Activated CD4-positive, alpha-beta memory T cell treated with anti-CD3 and anti-CD28 coated beads for 36 hours (primary cell): ENCODE data around the gene LRIG1. TPM values are rescaled to one million over a fixed set of nuclear protein-coding genes. Genes with fewer than 3 reads are reported as not detected.

ENCODE experiments used
- CTCF ChIA-PET: fragments of 350-600 bp; sonication (Branson Sonifier 250); formaldehyde crosslinking; loops from one replicate; lab custom pipeline; 2021; ENCODE audit warnings: antibody characterized with exemption, inconsistent platforms; lab: Charles Lee
- POLR2A ChIA-PET: fragments of 350-600 bp; sonication (Branson Sonifier 250); formaldehyde crosslinking; loops from one replicate; lab custom pipeline; 2021; ENCODE audit warnings: antibody characterized with exemption; lab: Charles Lee
- DNase-seq: peaks from one replicate; pipeline ENCODE4 v3.0.0-alpha.2; 2020
- H3K27ac Mint-ChIP-seq: one replicate; pipeline ENCODE4 v1.8.0; 2021; ENCODE audit warnings: mixed read lengths
- H3K27me3 Mint-ChIP-seq: one replicate; pipeline ENCODE4 v1.8.0; 2021; ENCODE audit warnings: mixed read lengths
- H3K36me3 Mint-ChIP-seq: one replicate; pipeline ENCODE4 v1.8.0; 2021; ENCODE audit warnings: mixed read lengths
- H3K4me1 Mint-ChIP-seq: one replicate; pipeline ENCODE4 v1.8.0; 2021; ENCODE audit warnings: low read depth, mixed read lengths
- H3K4me3 Mint-ChIP-seq: one replicate; pipeline ENCODE4 v1.8.0; 2021; ENCODE audit warnings: mild to moderate bottlenecking, mixed read lengths
- H3K9me3 Mint-ChIP-seq: one replicate; pipeline ENCODE4 v1.8.0; 2021; ENCODE audit warnings: mixed read lengths
- intact Hi-C: fragments of 100-400 bp; cut with micrococcal nuclease; formaldehyde crosslinking; loops from one replicate; pipeline ENCODE4 v1.15.1; 2023
- total RNA-seq, 2 experiments: library from RNA; stranded (reverse); gene quantifications; one replicate each; pipeline ENCODE4 v1.2.3, GENCODE V29; 2021

Gene LRIG1
- total RNA-seq, 2 experiments from 2014 or later, result 35.3 to 40.4 TPM

DNA sequence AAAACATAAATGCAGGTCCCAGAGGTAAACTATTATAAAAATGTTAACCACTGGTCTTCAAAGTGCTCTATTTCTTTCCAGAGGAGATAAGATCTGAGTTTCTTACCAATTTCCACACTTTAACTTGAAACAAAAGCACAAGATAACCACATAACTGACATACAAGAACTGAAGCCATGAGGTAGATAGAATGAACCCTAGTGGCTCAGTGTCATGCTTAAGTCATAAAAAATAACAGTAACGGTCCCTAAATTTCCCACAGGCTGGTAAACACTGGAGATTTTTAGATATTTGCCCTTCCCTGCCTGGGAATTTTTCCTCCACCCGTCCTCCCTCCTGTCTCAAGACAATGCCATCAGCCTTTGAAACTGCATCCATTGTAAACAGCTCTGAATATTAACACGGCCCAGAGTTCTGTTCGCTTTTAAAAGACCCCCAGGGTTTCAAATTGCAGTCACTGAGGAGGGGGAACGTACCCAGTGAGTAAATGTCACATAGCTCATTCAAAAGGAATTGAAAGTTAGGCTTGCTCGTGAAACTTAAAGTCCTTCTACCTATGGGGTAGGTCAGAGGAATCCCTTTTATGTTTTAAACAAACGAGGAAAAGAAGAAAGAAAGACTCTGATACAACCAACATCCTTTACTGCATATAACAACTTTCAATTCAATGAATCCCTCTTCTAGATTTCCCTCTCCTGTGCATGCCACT is 5.7 kb downstream of the LRIG1 start:
- no peak for DNase-seq
- Mint-ChIP-seq H3K27ac (peak overlapping the region; percentile 69), H3K4me1 (peaks cover 82% of the 10 kb centered on the region), H3K9me3 (no peaks in the 10 kb centered on the region), H3K4me3 (peak overlapping the region; percentile 38), H3K36me3 (peaks cover 3% of the 10 kb centered on the region), H3K27me3 (no peaks in the 10 kb centered on the region)
- CTCF ChIA-PET, result interaction anchor here (1.6 kb wide), 1 partner anchor 12 kb away, joined by 4 read pairs; no protein-coding TSS in a partner anchor
- POLR2A ChIA-PET, result interaction anchor here (1.4 kb wide), 1 partner anchor 12 kb away, joined by 3 read pairs; no protein-coding TSS in a partner anchor
- intact Hi-C loops, result loop anchor here (2.0 kb wide), 1 partner anchor 14 kb away; no protein-coding TSS in a partner anchor

DNA sequence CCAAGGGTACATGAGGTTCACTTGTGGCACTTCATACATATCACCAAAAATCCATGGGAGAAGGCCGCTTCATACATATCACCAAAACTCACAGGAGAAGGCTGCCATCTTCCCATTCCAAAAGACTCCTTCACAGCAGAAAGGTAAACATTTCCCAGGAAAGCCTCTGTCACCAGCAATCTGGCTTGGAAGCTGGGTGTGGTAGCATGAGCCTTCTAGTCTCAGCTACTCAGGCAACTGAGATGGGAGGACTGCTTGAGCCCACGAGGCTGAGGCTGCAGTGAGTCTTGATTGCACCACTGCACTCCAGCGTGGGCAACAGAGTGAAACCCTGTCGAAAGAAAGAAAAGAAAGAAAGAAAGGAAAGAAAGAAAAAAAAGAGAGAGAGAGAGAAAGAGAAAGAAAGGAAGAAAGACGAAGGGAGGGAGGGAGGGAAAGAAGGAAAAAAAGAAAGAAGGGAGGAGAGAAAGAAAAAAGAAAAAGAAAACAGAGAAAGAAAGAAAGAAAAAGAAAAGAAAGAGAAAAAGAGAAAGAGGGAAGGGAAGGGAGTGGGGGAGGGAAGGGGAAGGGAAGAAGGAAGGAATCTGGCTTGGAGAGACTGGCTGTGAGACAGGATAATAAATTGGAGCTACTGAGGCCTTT is 7.2 kb downstream of the LRIG1 start:
- no peaks in the 10 kb centered on the region for H3K36me3 Mint-ChIP-seq
- H3K27me3 Mint-ChIP-seq, result no peaks in the 10 kb centered on the region
- peak overlapping the region; percentile 51 for H3K4me3 Mint-ChIP-seq
- H3K9me3 Mint-ChIP-seq, result no peaks in the 10 kb centered on the region
- no peak for DNase-seq
- CTCF ChIA-PET, result interaction anchor here (0.7 to 1.6 kb wide), 2 partner anchors 10 to 26 kb away, joined by 4 read pairs; no protein-coding TSS in a partner anchor
- intact Hi-C loops, result loop anchor here (2.0 kb wide), 1 partner anchor 13 kb away; no protein-coding TSS in a partner anchor
- H3K4me1 Mint-ChIP-seq, result peaks cover 91% of the 10 kb centered on the region
- peak overlapping the region; percentile 56 for H3K27ac Mint-ChIP-seq
- POLR2A ChIA-PET, result interaction anchor here (1.0 to 1.4 kb wide), 2 partner anchors 10 to 20 kb away, joined by 3 read pairs; no protein-coding TSS in a partner anchor

DNA sequence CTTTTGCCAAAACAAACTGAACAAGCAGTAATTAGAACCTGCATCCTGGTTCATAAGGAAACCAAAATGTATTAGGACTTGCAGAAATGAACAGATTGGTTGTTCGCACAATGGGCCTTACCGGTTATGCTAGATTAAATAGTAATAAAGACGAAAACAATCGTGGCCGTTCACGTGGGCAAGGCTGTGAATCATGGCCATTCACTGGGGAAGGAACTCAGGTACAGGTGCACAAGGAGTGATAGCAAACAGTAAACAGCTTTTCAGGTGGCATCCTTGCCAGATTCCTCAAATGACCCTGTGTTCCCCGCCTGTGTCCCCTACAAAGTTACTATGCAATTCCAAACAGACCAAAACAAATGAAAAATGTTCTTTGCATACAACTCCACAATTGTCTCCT is 8.2 kb downstream of the LRIG1 start:
- no peak overlapping the region for H3K4me3 Mint-ChIP-seq

DNA sequence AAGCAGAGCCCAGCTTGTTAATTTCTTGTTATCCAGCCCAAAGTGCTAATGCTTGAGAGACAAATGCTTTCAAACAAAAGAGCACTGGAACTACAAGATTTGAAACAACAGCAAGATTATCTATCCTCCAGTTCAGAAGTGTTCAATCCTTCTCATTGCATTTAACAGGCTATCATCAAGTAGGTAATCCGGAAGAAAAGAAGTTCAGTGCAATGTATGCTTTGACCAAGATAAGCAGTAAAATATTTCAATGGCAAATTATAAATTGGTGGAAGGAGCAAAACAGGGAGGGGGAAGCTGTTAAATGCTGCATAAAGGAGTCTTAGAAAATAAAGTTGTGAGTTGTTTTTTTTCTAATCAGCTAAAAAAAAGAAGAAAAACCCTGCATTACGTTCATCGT is 8.8 kb downstream of the LRIG1 start:
- no peak for DNase-seq
- ChIA-PET CTCF (interaction anchor here (0.9 to 4.3 kb wide), 6 partner anchors 8 to 326 kb away, joined by 3 to 19 read pairs (median 4); partner anchors contain the start of gene LRIG1), POLR2A (interaction anchor here (0.9 to 2.3 kb wide), 3 partner anchors 9 to 25 kb away, joined by 3 to 12 read pairs (median 10); partner anchors contain the start of gene LRIG1)
- no peaks in the 10 kb centered on the region for H3K36me3 Mint-ChIP-seq
- peak overlapping the region; percentile 49 for H3K27ac Mint-ChIP-seq
- H3K9me3 Mint-ChIP-seq, result no peaks in the 10 kb centered on the region
- intact Hi-C loops, result no loop called here
- peak overlapping the region; percentile 27 for H3K4me3 Mint-ChIP-seq
- H3K27me3 Mint-ChIP-seq, result no peaks in the 10 kb centered on the region
- H3K4me1 Mint-ChIP-seq, result peaks cover 87% of the 10 kb centered on the region

More for the DNA sequence above, 8.2 kb downstream of the LRIG1 start:
- Mint-ChIP-seq H3K9me3 (no peaks in the 10 kb centered on the region), H3K27me3 (no peaks in the 10 kb centered on the region), H3K4me1 (peaks cover 86% of the 10 kb centered on the region), H3K36me3 (no peaks in the 10 kb centered on the region), H3K27ac (peak overlapping the region; percentile 49)
- ChIA-PET POLR2A (no interaction called here), CTCF (interaction anchor here (1.7 to 4.3 kb wide), 2 partner anchors 24 to 85 kb away, joined by 4 to 19 read pairs; no protein-coding TSS in a partner anchor)
- DNase-seq, result no peak
- intact Hi-C loops, result no loop called here

DNA sequence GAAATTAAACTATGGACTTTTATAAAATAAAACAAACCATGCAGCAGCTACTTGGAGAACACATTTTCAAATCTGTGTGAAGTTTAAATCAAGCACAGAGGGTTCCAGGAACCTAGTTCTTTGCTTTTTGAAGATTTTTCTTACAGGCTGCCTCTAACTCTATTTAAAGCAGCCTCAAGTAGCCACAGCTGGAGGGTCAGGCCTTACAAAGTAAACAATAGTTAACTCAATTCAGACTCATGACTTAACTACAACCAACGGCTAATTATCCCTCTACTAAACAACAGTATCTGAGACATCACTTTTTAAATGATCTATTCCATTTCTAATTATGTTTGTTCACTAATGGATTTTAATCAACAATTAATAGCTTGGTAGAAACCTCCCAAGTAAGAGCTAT is 9.8 kb downstream of the LRIG1 start:
- H3K4me1 Mint-ChIP-seq, result peaks cover 87% of the 10 kb centered on the region
- H3K27me3 Mint-ChIP-seq, result no peaks in the 10 kb centered on the region
- no peaks in the 10 kb centered on the region for H3K36me3 Mint-ChIP-seq
- ChIA-PET POLR2A (interaction anchor here (1.8 to 4.3 kb wide), 4 partner anchors 8 to 18 kb away, joined by 8 to 19 read pairs (median 11); partner anchors contain the start of gene LRIG1), CTCF (interaction anchor here (0.9 to 4.3 kb wide), 11 partner anchors 9 to 331 kb away, joined by 3 to 19 read pairs (median 4); partner anchors contain the start of gene LRIG1)
- H3K9me3 Mint-ChIP-seq, result no peaks in the 10 kb centered on the region
- intact Hi-C loops, result loop anchor here (1.0 kb wide), 1 partner anchor 8 kb away; no protein-coding TSS in a partner anchor
- no peak for DNase-seq
- no peak overlapping the region for H3K4me3 Mint-ChIP-seq
- H3K27ac Mint-ChIP-seq, result peak overlapping the region; percentile 91

DNA sequence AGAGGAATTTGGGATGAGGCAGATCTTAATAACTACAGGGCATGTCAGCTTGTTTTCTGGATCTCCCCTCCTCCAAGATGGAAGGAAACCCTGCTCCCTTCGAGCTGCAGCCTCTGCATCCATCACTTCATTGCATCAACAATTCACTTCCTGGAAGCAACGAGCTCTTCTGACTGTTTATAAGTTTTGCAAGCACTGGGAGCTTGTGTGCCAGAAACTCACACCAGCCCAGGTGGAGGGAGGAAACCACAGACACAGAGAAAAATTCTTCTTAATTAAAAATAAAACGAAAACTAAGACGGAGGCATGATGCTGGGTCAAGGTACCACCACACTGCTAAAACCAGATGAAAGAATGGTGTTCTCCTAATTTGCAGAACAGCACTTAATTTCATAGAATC is 10.6 kb downstream of the LRIG1 start:
- ChIA-PET CTCF (interaction anchor here (0.9 to 4.3 kb wide), 7 partner anchors 9 to 82 kb away, joined by 3 to 19 read pairs (median 5); no protein-coding TSS in a partner anchor), POLR2A (interaction anchor here (0.9 to 4.3 kb wide), 7 partner anchors 8 to 24 kb away, joined by 3 to 19 read pairs (median 8); no protein-coding TSS in a partner anchor)
- H3K9me3 Mint-ChIP-seq, result no peaks in the 10 kb centered on the region
- H3K36me3 Mint-ChIP-seq, result no peaks in the 10 kb centered on the region
- peaks cover 87% of the 10 kb centered on the region for H3K4me1 Mint-ChIP-seq
- H3K4me3 Mint-ChIP-seq, result peak overlapping the region; percentile 60
- intact Hi-C loops, result loop anchor here (1.0 kb wide), 1 partner anchor 9 kb away; no protein-coding TSS in a partner anchor
- peak overlapping the region; percentile 91 for H3K27ac Mint-ChIP-seq
- no peaks in the 10 kb centered on the region for H3K27me3 Mint-ChIP-seq
- DNase-seq, result peak; percentile 54

DNA sequence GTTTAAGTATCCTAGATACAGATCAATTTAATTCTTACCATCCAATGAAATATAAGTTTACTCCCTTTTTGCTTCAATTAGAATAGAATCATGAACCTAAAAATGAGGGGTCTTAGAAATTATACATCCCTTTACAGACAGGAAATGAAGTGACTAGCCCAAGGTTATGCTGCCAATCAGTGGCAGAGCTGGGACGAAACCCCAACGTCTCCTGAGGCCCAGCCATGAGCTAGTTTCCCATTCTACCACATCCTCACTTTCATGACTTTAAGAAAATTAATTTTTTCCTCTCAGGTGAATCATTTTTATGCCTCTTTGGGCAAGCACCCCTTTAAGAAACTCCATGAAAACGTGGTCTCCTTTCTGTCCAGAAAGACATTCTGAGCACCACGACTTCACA is 11.2 kb downstream of the LRIG1 start:
- DNase-seq, result peak; percentile 65
- Mint-ChIP-seq H3K4me3 (peak overlapping the region; percentile 60), H3K27me3 (no peaks in the 10 kb centered on the region), H3K9me3 (no peaks in the 10 kb centered on the region), H3K27ac (peak overlapping the region; percentile 91), H3K4me1 (peaks cover 83% of the 10 kb centered on the region), H3K36me3 (no peaks in the 10 kb centered on the region)
- intact Hi-C loops, result loop anchor here (1.0 to 2.0 kb wide), 3 partner anchors 8 to 1163 kb away; no protein-coding TSS in a partner anchor
- ChIA-PET POLR2A (interaction anchor here (0.9 to 4.3 kb wide), 6 partner anchors 9 to 23 kb away, joined by 3 to 19 read pairs (median 6); no protein-coding TSS in a partner anchor), CTCF (interaction anchor here (1.4 to 4.3 kb wide), 5 partner anchors 9 to 82 kb away, joined by 3 to 19 read pairs (median 7); no protein-coding TSS in a partner anchor)

DNA sequence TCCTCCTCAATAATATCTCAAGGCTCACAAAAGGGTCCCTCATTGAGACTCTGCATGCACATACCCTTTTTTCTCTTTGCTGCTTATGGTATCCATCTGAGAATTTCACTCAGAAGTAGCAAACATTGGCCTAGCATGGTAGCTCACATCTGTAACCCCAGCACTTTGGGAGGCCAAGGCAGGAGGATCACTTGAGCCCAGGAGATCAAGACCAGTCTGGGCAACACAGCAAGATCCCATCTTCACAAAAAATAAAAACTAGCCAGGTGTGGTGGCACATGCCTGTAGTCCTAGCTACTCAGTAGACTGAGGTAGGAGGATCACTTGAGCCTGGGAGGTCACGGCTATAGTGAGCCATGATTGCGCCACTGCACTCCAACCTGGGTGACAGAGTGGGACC is 11.7 kb downstream of the LRIG1 start:
- no peak for DNase-seq
- no peaks in the 10 kb centered on the region for H3K27me3 Mint-ChIP-seq
- H3K4me1 Mint-ChIP-seq, result peaks cover 85% of the 10 kb centered on the region
- POLR2A ChIA-PET, result interaction anchor here (0.9 to 4.3 kb wide), 5 partner anchors 8 to 23 kb away, joined by 3 to 19 read pairs (median 4); no protein-coding TSS in a partner anchor
- intact Hi-C loops, result loop anchor here (1.0 to 2.0 kb wide), 3 partner anchors 8 to 1164 kb away; no protein-coding TSS in a partner anchor
- peak overlapping the region; percentile 60 for H3K4me3 Mint-ChIP-seq
- peak overlapping the region; percentile 91 for H3K27ac Mint-ChIP-seq
- no peaks in the 10 kb centered on the region for H3K36me3 Mint-ChIP-seq
- H3K9me3 Mint-ChIP-seq, result no peaks in the 10 kb centered on the region
- CTCF ChIA-PET, result interaction anchor here (1.5 to 4.3 kb wide), 2 partner anchors 20 to 81 kb away, joined by 3 to 19 read pairs; no protein-coding TSS in a partner anchor

DNA sequence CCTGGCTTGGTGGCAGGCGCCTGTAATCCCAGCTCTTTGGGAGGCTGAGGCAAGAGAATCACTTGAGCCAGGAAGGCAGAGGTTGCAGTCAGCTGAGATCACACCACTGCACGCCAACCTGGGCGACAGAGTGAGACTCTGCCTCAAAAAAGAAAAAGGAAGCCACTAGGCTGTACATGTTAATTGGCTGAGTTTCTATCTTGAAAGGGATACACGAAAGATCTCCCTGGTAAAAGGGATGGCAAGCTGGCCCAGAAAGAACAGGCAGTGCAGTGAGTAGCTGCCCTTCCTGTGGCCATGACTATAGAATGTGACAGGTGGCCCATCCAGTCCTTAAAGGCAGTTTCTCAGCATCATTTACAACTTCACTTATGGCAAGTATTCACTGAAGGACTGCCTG is 12.3 kb downstream of the LRIG1 start:
- no peaks in the 10 kb centered on the region for H3K27me3 Mint-ChIP-seq
- no peak overlapping the region for H3K4me3 Mint-ChIP-seq
- intact Hi-C loops, result loop anchor here (2.0 kb wide), 1 partner anchor 1164 kb away; no protein-coding TSS in a partner anchor
- peak; percentile 51 for DNase-seq
- H3K4me1 Mint-ChIP-seq, result peaks cover 86% of the 10 kb centered on the region
- ChIA-PET CTCF (interaction anchor here (1.5 kb wide), 1 partner anchor 20 kb away, joined by 3 read pairs; no protein-coding TSS in a partner anchor), POLR2A (interaction anchor here (2.6 to 4.3 kb wide), 2 partner anchors 16 to 20 kb away, joined by 13 to 19 read pairs; no protein-coding TSS in a partner anchor)
- peak overlapping the region; percentile 91 for H3K27ac Mint-ChIP-seq
- no peaks in the 10 kb centered on the region for H3K9me3 Mint-ChIP-seq
- no peaks in the 10 kb centered on the region for H3K36me3 Mint-ChIP-seq

DNA sequence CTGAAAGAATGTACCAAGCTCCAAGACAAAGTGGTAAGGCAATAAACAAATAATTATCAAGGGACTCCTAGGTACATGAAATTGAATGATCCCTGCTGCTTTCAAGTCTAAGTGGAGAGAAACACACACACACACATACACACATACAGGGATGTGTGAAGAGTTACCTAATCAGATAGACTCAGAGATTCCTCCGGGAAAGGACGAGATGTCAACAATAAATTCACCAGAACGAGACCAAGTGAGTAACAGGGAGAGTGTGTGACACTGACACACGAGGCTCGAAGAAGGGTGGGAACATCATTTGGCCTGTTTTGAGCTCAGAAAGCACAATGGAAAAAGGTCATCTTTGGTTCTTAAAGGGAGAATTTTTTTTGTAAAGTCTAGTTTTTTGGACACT is 13.4 kb downstream of the LRIG1 start:
- H3K9me3 Mint-ChIP-seq, result no peaks in the 10 kb centered on the region
- H3K27me3 Mint-ChIP-seq, result no peaks in the 10 kb centered on the region
- ChIA-PET CTCF (interaction anchor here (0.6 kb wide), 1 partner anchor 11 kb away, joined by 3 read pairs; no protein-coding TSS in a partner anchor), POLR2A (interaction anchor here (4.3 kb wide), 1 partner anchor 15 kb away, joined by 19 read pairs; no protein-coding TSS in a partner anchor)
- intact Hi-C loops, result no loop called here
- no peak overlapping the region for H3K4me3 Mint-ChIP-seq
- H3K4me1 Mint-ChIP-seq, result peaks cover 84% of the 10 kb centered on the region
- DNase-seq, result no peak
- no peaks in the 10 kb centered on the region for H3K36me3 Mint-ChIP-seq
- H3K27ac Mint-ChIP-seq, result peak overlapping the region; percentile 28

DNA sequence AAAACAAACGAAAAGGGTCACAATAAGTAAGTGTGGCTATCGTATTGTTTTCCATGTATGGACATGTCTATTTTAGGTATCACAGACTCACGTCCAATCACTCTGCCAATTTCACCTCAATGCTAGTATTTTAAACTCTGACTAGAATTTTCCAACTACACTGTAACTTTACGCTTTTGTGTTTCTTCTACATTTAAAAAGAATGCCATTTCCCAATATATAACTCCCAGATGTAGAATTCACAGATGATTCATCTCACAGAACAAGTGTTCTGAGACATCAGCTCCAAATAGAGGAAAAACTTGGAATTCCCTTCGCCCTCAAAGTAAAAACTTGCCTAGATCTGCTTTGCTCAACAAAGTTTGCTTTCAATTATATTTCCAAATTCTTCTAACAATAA is 14.2 kb downstream of the LRIG1 start:
- intact Hi-C loops, result no loop called here
- POLR2A ChIA-PET, result no interaction called here
- CTCF ChIA-PET, result interaction anchor here (0.6 to 1.1 kb wide), 3 partner anchors 11 to 451 kb away, joined by 3 to 5 read pairs (median 3); no protein-coding TSS in a partner anchor
- H3K27ac Mint-ChIP-seq, result no peak overlapping the region
- no peaks in the 10 kb centered on the region for H3K27me3 Mint-ChIP-seq
- no peak for DNase-seq
- H3K36me3 Mint-ChIP-seq, result no peaks in the 10 kb centered on the region
- no peak overlapping the region for H3K4me3 Mint-ChIP-seq
- H3K4me1 Mint-ChIP-seq, result peaks cover 76% of the 10 kb centered on the region
- H3K9me3 Mint-ChIP-seq, result no peaks in the 10 kb centered on the region
